MM.1S (cell line): Measurements from ENCODE around the gene TIAM1.

Experiments
- DNase-seq: peaks from one replicate; pipeline ENCODE4 v3.0.0-alpha.2; 2015
- H2AFZ ChIP-seq: fragments of 300-600 bp; sonication (generic); 2 replicates; pipeline ENCODE4 v1.6.0; 2016; ENCODE audit warnings: antibody characterized with exemption, low read length
- H3F3A ChIP-seq: fragments of 300-600 bp; sonication (generic); 2 replicates; pipeline ENCODE4 v1.6.1; 2016; ENCODE audit warnings: mild to moderate bottlenecking, antibody characterized with exemption, low read length, moderate library complexity, mixed read lengths; ENCODE audit not compliant: insufficient read depth
- H3K27ac ChIP-seq: fragments of 300-600 bp; sonication (generic); 2 replicates; pipeline ENCODE4 v1.5.1; 2016; ENCODE audit warnings: mild to moderate bottlenecking, low read length
- H3K27me3 ChIP-seq: fragments of 300-600 bp; sonication (generic); replicated peaks from 2 replicates; pipeline ENCODE4 v1.6.0; 2016; ENCODE audit warnings: low read length; ENCODE audit not compliant: insufficient read depth
- H3K36me3 ChIP-seq: fragments of 300-600 bp; sonication (generic); replicated peaks from 2 replicates; pipeline ENCODE4 v1.6.1; 2016; ENCODE audit warnings: mild to moderate bottlenecking, low read length, mixed read lengths; ENCODE audit not compliant: insufficient read depth
- H3K4me1 ChIP-seq: fragments of 300-600 bp; sonication (generic); 2 replicates; pipeline ENCODE4 v1.6.1; 2016; ENCODE audit warnings: low read length, mixed read lengths
- H3K4me2 ChIP-seq: fragments of 300-600 bp; sonication (generic); 2 replicates; pipeline ENCODE4 v1.6.0; 2016; ENCODE audit warnings: low read depth, low read length
- H3K4me3 ChIP-seq: fragments of 300-600 bp; sonication (generic); 2 replicates; pipeline ENCODE4 v1.5.1; 2016; ENCODE audit warnings: low read length, mixed read lengths
- H3K79me2 ChIP-seq: fragments of 300-600 bp; sonication (generic); 2 replicates; pipeline ENCODE4 v1.6.1; 2016; ENCODE audit warnings: mixed run types, low read length, mixed read lengths
- H3K9ac ChIP-seq: fragments of 300-600 bp; sonication (generic); 2 replicates; pipeline ENCODE4 v1.6.1; 2016; ENCODE audit warnings: low read length, mixed read lengths
- H3K9me2 ChIP-seq: fragments of 300-600 bp; sonication (generic); replicated peaks from 2 replicates; pipeline ENCODE4 v1.6.1; 2016; ENCODE audit warnings: mild to moderate bottlenecking, low read length, mixed read lengths; ENCODE audit not compliant: insufficient read depth
- H3K9me3 ChIP-seq: fragments of 300-600 bp; sonication (generic); replicated peaks from 2 replicates; pipeline ENCODE4 v1.6.1; 2016; ENCODE audit warnings: mild to moderate bottlenecking, low read length, mixed read lengths; ENCODE audit not compliant: insufficient read depth
- H4K20me1 ChIP-seq: fragments of 300-600 bp; sonication (generic); 2 replicates; pipeline ENCODE4 v1.6.1; 2016; ENCODE audit warnings: mild to moderate bottlenecking, low read length, moderate library complexity, mixed read lengths; ENCODE audit not compliant: insufficient read depth
- CTCF ChIP-seq: fragments of 300-600 bp; sonication (generic); IDR thresholded peaks from 2 replicates; pipeline ENCODE4 v1.5.1; 2016; ENCODE audit warnings: antibody characterized with exemption, low read length, mixed read lengths
- EZH2 ChIP-seq: fragments of 300-600 bp; sonication (generic); optimal IDR thresholded peaks from 2 replicates; pipeline ENCODE3; 2017; ENCODE audit warnings: low read depth, mild to moderate bottlenecking, antibody characterized with exemption, low read length, mixed read lengths
- EZH2phosphoT487 ChIP-seq: fragments of 300-600 bp; sonication (generic); IDR thresholded peaks from 2 replicates; pipeline ENCODE4 v1.6.1; 2018; ENCODE audit warnings: antibody characterized with exemption, low read length

The TIAM1 gene

GRCh38 chr21:31176080-31176551 lies 167.9 kb downstream of the TIAM1 start:
- Histone ChIP-seq H3K9me3 (no peaks in the 10 kb centered on the region), H3K79me2 (no peaks in the 10 kb centered on the region), H2AFZ (no peak overlapping the region), H4K20me1 (no peaks in the 10 kb centered on the region), H3K4me2 (no peak overlapping the region), H3K27me3 (no peaks in the 10 kb centered on the region), H3K4me1 (no peaks in the 10 kb centered on the region), H3K36me3 (no peaks in the 10 kb centered on the region), H3K9ac (no peak overlapping the region), H3F3A (no peaks in the 10 kb centered on the region), H3K4me3 (no peak overlapping the region), H3K9me2 (no peaks in the 10 kb centered on the region), H3K27ac (no peak overlapping the region)
- no peak for DNase-seq
- no peak for TF ChIP-seq CTCF

GRCh38 chr21:31173881-31174555 lies 170.0 kb downstream of the TIAM1 start:
- Histone ChIP-seq H3K27ac (no peak overlapping the region), H3F3A (no peaks in the 10 kb centered on the region), H2AFZ (no peak overlapping the region), H4K20me1 (no peaks in the 10 kb centered on the region), H3K4me1 (no peaks in the 10 kb centered on the region), H3K36me3 (no peaks in the 10 kb centered on the region), H3K79me2 (no peaks in the 10 kb centered on the region), H3K9me3 (no peaks in the 10 kb centered on the region), H3K27me3 (no peaks in the 10 kb centered on the region), H3K9ac (no peak overlapping the region), H3K9me2 (no peaks in the 10 kb centered on the region), H3K4me3 (no peak overlapping the region), H3K4me2 (no peak overlapping the region)
- DNase-seq = no peak
- TF ChIP-seq EZH2 (no peak), CTCF (no peak), EZH2phosphoT487 (no peak)

GRCh38 chr21:31172328-31172727 lies 171.7 kb downstream of the TIAM1 start:
- DNase-seq = no peak
- H3K27ac ChIP-seq = no peak overlapping the region
- H4K20me1 ChIP-seq = no peaks in the 10 kb centered on the region
- TF ChIP-seq CTCF = no peak
- no peak for TF ChIP-seq EZH2
- TF ChIP-seq EZH2phosphoT487 = no peak
- H3K27me3 ChIP-seq = no peaks in the 10 kb centered on the region
- no peaks in the 10 kb centered on the region for H3K9me3 ChIP-seq
- H3K4me3 ChIP-seq = no peak overlapping the region
- H3K9ac ChIP-seq = no peak overlapping the region
- no peaks in the 10 kb centered on the region for H3F3A ChIP-seq
- H3K4me2 ChIP-seq = no peak overlapping the region
- no peaks in the 10 kb centered on the region for H3K36me3 ChIP-seq
- no peaks in the 10 kb centered on the region for H3K9me2 ChIP-seq
- H3K79me2 ChIP-seq = no peaks in the 10 kb centered on the region
- no peaks in the 10 kb centered on the region for H3K4me1 ChIP-seq
- H2AFZ ChIP-seq = no peak overlapping the region
